Renal cortex interstitium (tissue), 11 donors: Measurements from ENCODE around the gene NLRC5. TPM values are rescaled to one million over a fixed set of nuclear protein-coding genes. Genes with fewer than 3 reads are reported as not detected.

Source experiments
- DNase-seq, 11 donors: peaks; one replicate each; pipeline ENCODE4 v3.0.0-alpha.2; 2013; ENCODE audit warnings: low read depth in 9 of 11, low spot score in 4 of 11; ENCODE audit errors: extremely low read depth in 1 of 11
- polyA plus RNA-seq, 3 donors: library from polyadenylated mRNA; unstranded; fragments of 120-200 nt; gene quantifications; one replicate each; pipeline ENCODE4 v1.2.1, GENCODE V29; 2013; ENCODE audit not compliant: insufficient read length in 3 of 3

NLRC5 gene
- polyA plus RNA-seq, 3 donors: 2.3 to 4.2 (median 2.6) TPM

GRCh38 chr16:57012353-57012752 lies 23.0 kb downstream of the NLRC5 start:
- no peak for DNase-seq

DNA sequence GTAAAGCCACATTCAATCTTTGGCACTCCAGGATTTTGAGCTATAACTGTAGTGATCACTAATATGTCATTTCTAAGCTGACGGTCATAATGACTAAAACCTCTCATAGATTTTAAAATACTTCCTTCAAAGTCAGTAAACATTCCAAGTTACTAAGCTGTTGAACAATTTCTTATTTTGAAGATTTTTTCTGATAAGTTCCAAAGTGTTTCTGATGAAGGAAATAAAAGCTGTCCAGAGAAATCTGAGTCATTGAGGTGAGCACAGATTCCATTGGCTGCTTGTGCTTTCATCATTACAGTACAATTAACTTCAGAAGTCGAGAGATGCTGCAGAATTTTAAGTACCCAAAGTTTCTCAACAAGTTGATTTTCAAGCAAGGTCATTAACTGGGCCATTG lies 23.9 kb downstream of the NLRC5 start:
- no peak for DNase-seq

DNA sequence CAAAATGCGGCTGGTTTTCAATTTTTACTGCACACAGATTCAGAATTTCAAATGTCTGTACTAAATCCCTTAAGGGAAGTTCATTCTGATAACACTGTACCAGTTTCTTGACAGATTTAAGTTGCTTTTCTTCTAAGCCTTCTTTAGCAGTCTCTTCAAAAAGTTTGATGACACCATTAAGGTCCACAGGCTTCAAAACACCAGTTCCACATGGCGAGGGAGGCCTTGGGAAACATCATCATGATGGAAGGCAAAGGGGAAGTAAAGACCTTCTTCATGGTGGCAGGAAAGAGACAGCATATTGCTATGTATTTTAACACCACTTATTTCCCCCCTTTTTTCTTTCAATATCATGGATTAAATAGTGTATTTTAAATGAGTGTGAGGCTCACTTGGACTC lies 24.5 kb downstream of the NLRC5 start:
- no peak for DNase-seq

DNA sequence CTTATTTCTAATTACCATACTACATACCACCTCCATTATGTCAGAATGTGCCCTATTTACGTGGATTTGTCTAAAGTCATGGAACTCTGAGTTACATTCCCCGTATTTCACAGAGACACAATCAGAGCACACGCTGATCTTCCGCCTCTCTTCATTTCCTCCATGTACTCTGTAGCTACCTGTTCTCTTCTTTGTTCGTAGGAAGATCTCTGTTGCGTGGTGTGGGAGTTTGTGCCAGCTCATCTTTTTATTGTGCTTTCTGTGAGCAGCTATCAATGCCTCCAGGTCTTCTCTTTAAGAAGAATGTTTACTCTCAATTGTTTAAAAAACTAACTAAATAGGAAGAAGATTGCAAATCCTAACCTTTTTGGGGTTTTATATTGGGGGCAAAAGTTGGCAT lies 26.9 kb downstream of the NLRC5 start:
- DNase-seq: no peak

DNA sequence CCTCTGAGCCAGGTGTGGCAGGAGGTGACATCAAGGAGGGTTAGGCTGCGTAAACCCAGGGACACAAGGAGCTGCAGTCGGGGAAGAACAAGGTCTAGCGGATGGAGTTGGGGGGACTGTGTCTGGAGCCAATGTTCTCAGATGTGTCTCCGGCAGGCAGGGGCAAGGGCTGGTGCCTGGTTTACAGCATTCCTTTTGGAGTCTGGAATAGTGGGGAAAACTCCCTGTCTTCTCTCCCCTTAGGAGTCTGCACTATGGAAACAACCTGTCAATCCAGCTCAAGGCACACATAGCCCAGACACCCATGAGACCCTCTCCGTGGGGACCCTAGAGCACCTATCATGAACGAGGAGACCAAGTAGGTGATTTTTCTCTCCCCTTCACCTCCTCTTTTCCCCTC lies 27.5 kb downstream of the NLRC5 start:
- no peak for DNase-seq

DNA sequence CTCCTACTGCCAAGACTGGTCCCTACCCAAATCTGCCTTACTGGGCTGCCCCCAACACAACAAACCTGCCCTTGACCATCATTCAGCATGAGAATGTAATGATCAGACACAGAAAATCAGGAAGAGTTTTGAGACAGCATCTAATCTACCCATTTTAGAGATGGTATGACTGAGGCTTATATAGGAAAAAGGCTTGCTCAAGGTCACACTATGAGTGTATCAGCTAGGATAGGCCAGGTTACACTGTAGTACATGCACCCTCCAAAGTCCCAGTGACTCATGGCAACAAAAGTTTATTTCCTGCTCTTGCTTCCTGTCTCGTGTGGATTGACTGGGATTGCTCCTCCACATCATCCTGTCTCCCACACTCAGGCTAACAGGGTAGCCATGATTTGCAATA lies 27.9 kb downstream of the NLRC5 start:
- no peak for DNase-seq

GRCh38 chr16:57019746-57020145 lies 30.4 kb downstream of the NLRC5 start:
- no peak for DNase-seq

- DNase-seq: no peak
These were observed 31.3 kb downstream of the NLRC5 start for GRCh38 chr16:57020651-57021050.

DNA sequence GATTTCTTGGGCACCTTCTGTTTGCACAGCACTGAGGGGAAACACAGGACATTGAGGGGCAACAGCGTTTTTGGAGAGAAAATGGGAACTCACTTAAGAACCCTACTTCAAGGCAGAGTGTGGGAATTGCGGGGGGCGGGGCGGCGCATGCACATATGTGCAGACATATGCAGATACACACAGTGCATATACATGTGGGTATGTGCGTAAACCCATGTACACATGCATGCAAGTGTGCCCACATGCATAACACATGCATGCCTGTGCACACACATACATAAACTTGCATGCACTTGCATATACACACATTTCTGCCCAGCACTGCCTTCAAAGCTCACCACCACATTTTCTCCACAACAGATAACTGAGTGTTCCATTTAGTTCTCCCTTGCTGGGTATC lies 32.4 kb downstream of the NLRC5 start:
- DNase-seq: no peak

GRCh38 chr16:57022445-57022844 lies 33.1 kb downstream of the NLRC5 start:
- no peak for DNase-seq

GRCh38 chr16:57023541-57024249 lies 34.3 kb downstream of the NLRC5 start:
- no peak for DNase-seq

DNA sequence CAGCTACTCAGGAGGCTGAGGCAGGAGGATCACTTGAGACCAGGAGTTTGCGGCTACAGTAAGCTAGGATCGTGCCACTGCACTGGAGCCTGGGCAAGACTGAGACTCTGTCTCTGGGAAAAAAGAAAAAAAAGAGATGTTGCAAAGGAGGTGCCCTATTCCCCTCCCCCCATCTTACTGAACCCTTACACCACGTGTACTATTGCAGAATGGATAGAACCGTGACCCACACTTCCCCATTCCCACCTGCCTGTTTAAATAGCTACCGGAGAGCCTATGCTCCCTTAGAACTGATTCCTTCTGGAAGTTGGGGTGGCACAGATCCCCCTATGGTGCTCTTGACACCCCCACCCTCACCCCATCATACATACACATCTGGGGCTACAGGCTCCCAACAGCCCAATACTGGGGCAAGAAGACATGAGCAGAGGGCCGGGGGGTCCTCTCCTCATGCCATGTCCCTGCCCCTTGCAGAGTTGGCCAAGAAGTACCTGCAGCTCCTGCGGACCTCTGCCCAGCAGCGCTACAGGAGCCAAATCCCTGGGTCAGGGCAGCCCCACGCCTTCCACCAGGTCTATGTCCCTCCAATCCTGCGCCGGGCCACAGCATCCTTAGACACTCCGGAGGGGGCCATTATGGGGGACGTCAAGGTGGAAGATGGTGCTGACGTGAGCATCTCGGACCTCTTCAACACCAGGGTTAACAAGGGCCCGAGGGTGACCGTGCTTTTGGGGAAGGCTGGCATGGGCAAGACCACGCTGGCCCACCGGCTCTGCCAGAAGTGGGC lies 35.7 kb downstream of the NLRC5 start:
- DNase-seq: no peak

GRCh38 chr16:57025941-57026777 lies 36.8 kb downstream of the NLRC5 start:
- no peak for DNase-seq

DNA sequence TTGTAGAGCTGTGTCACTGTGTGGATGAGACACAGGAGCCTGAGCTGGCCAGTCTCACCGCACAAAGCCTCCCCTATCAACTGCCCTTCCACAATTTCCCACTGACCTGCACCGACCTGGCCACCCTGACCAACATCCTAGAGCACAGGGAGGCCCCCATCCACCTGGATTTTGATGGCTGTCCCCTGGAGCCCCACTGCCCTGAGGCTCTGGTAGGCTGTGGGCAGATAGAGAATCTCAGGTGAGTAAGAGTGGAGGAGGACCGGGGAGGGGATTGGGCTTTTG lies 37.4 kb downstream of the NLRC5 start:
- no peak for DNase-seq

DNA sequence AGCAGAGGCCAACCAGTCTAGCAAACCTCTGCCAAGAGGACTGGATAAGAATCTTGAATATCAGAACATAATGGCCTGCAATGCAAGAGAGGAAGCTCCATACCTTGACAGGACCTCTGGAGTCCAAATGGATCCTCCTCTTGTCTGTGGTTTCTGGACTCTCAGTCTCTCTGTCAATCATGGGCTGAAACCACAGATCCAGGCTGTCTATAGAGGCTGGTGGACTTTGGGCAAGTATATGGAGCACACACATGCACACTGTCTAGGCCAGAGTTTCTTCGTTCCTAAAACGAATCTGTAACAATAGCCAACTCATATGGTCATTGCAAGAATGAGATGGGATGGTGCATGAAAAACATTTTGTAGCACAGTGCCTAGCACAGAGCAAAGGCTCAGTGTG lies 37.7 kb downstream of the NLRC5 start:
- no peak for DNase-seq

GRCh38 chr16:57028086-57028485 lies 38.7 kb downstream of the NLRC5 start:
- DNase-seq: no peak

DNA sequence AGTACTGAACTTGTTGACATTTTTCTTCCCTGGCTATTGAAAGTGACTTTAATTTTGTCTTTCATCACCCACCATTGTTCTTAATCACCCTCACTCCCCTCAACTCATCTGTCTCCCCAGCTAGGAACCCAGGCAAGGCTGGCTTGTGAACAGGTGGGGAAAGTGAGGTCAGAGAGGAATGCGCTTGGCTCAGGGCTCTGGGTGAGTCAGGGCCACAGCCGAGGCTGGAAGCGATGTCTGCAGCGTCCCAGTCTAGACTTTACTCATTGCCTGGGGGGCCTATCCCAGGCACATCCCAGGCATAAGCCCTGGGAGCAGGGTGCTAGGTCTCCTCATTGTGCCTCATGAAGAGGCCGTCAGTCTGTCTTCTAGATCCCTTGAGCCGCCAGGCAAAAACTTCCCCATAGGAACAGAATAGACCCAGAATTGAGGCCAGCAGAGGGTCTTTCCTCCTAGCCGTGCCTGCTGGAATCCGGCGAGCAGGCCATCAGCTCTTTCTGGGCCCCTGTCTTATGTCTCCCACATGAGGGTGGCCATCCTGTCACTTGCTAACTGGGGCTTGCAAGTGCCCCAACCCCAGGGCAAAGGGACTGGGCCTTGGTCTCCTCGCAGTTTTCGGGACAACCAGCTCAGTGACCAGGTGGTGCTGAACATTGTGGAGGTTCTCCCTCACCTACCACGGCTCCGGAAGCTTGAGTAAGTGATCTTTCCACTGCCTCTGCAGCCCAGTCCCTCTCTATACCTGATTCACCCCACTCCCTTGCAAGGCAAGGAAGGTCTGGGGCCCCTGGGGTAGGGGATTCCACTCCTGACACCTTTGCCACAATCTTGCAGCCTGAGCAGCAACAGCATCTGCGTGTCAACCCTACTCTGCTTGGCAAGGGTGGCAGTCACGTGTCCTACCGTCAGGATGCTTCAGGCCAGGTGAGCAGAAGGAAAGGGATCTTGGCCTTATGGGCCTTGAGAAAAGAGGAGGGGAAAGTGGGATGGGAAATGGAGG lies 40.1 kb downstream of the NLRC5 start:
- DNase-seq: no peak

GRCh38 chr16:57030346-57030902 lies 41.1 kb downstream of the NLRC5 start:
- DNase-seq: no peak

DNA sequence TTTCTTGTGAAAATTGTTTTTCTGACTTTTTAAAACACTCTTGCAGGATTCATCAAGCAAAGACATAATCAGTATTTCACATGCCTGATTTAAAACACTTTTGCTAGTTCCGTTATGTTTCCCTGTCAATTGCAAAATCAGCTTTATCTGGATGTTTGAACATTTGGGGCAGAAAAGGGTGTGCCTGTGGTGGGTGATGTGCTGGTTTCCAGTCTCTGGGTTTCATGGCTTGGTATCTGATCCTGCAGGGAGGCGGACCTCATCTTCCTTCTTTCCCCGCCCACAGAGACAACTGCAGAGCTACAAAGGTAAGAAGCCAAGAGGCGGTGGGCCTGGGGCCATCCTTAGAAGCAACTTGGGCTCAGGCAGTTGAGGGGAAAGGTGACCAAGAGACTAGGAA lies 41.8 kb downstream of the NLRC5 start:
- no peak for DNase-seq
